Measurements from ENCODE around the gene ZNF761.

- TF ChIP-seq POLR2A (IDR thresholded peaks at IDR 0.05) (no peak), CTCF (IDR thresholded peaks at IDR 0.05) (no peak)
These were observed 73.1 kb downstream of the ZNF761 start for GRCh38 chr19:53504885-53505284.
